H1 (cell line): Measurements from ENCODE around the gene TRPC1. TPM values are rescaled to one million over a fixed set of nuclear protein-coding genes. Genes with fewer than 3 reads are reported as not detected.

Experiments
- CTCF ChIA-PET: fragments of 300-600 bp; sonication (Branson Sonifier 250); formaldehyde crosslinking; loops from one replicate; lab custom pipeline; 2021; ENCODE audit not compliant: partially characterized antibody; lab: Charles Lee
- POLR2A ChIA-PET: fragments of 300-600 bp; sonication (Branson Sonifier 250); formaldehyde crosslinking; loops from one replicate; lab custom pipeline; 2021; ENCODE audit warnings: inconsistent platforms; ENCODE audit not compliant: partially characterized antibody; lab: Charles Lee
- DNase-seq, 2 experiments: peaks; one replicate each; pipeline versions ENCODE4 v3.0.0 to v3.0.0-alpha.2; 2010 to 2022; ENCODE audit warnings: low spot score in 2 of 2, low read depth in 1 of 2, mixed read lengths in 1 of 2
- FAIRE-seq: peaks from 2 replicates; lab custom pipeline; 2011; peaks lifted over from hg19 to GRCh38; lab: Jason Lieb, UNC
- H2AFZ ChIP-seq: 2 replicates; pipeline ENCODE4 v1.8.1; 2012; ENCODE audit warnings: low read length, inconsistent platforms
- H2AK5ac ChIP-seq: 2 replicates; pipeline ENCODE4 v1.6.1; 2013; ENCODE audit warnings: low read depth, low read length
- H2BK120ac ChIP-seq: replicated peaks from 2 replicates; pipeline ENCODE3; 2013; ENCODE audit warnings: low read depth, low read length, inconsistent platforms
- H2BK12ac ChIP-seq: 2 replicates; pipeline ENCODE4 v1.6.1; 2013; ENCODE audit warnings: low read depth, low read length
- H2BK15ac ChIP-seq: 2 replicates; pipeline ENCODE4 v1.6.1; 2013; ENCODE audit warnings: low read length
- H2BK20ac ChIP-seq: 2 replicates; pipeline ENCODE4 v1.6.1; 2013; ENCODE audit warnings: low read length
- H2BK5ac ChIP-seq: 2 replicates; pipeline ENCODE4 v1.6.1; 2013; ENCODE audit warnings: low read depth, low read length
- H3K14ac ChIP-seq: 2 replicates; pipeline ENCODE4 v1.6.1; 2013; ENCODE audit warnings: inconsistent platforms; ENCODE audit not compliant: insufficient read length
- H3K18ac ChIP-seq: 2 replicates; pipeline ENCODE4 v1.6.1; 2013; ENCODE audit warnings: low read length; ENCODE audit errors: extremely low read depth
- H3K23ac ChIP-seq: 2 replicates; pipeline ENCODE4 v1.6.1; 2013; ENCODE audit warnings: inconsistent platforms; ENCODE audit not compliant: insufficient read length
- H3K23me2 ChIP-seq: 2 replicates; pipeline ENCODE4 v1.6.1; 2013; ENCODE audit warnings: low read depth, low read length
- H3K27ac ChIP-seq: 2 replicates; pipeline ENCODE4 v1.6.1; 2011; ENCODE audit warnings: low read depth, low read length, inconsistent platforms
- H3K27me3 ChIP-seq, 4 experiments: replicated peaks in 1 of 4; 1 replicate in 1 of 4; 2 replicates in 3 of 4; pipeline versions ENCODE4 v1.6.1 to v1.8.1; 2011 to 2013; ENCODE audit warnings: low read length in 3 of 4, mild to moderate bottlenecking in 3 of 4, inconsistent platforms in 2 of 4, mixed read lengths in 2 of 4, moderate library complexity in 1 of 4; ENCODE audit not compliant: control insufficient read depth in 3 of 4, insufficient read depth in 3 of 4; ENCODE audit errors: extremely low read depth in 1 of 4
- H3K36me3 ChIP-seq, 4 experiments: 2 replicates each; pipeline versions ENCODE4 v1.6.1 to v1.8.1; 2011 to 2013; ENCODE audit warnings: mild to moderate bottlenecking in 4 of 4, low read length in 3 of 4, moderate library complexity in 2 of 4, control low read depth in 1 of 4, inconsistent platforms in 1 of 4; ENCODE audit not compliant: insufficient read depth in 4 of 4, control insufficient read depth in 2 of 4
- H3K4ac ChIP-seq: replicated peaks from 2 replicates; pipeline ENCODE3; 2013; ENCODE audit warnings: low read length, low read depth, mixed read lengths, inconsistent platforms; ENCODE audit not compliant: insufficient read length
- H3K4me1 ChIP-seq, 4 experiments: replicated peaks in 1 of 4; 1 replicate in 1 of 4; 2 replicates in 3 of 4; pipeline versions ENCODE4 v1.6.1 to v1.8.1; 2011 to 2013; ENCODE audit warnings: low read length in 3 of 4, inconsistent platforms in 2 of 4, mixed read lengths in 1 of 4; ENCODE audit not compliant: insufficient read depth in 4 of 4, control insufficient read depth in 3 of 4
- H3K4me2 ChIP-seq, 2 experiments: 2 replicates each; pipeline versions ENCODE4 v1.6.1 to v1.8.1; 2011 to 2013; ENCODE audit warnings: low read depth in 2 of 2, low read length in 2 of 2, control low read depth in 1 of 2, inconsistent platforms in 1 of 2, mild to moderate bottlenecking in 1 of 2; ENCODE audit not compliant: insufficient read depth in 1 of 2
- H3K4me3 ChIP-seq, 4 experiments: fragments of 200-600, 300-600 bp in 1 of 4; sonication (generic), shearing (Covaris generic), sonication (Bioruptor Twin) in 1 of 4; 2 replicates each; pipeline versions ENCODE4 v1.5.1 to v1.8.1; 2011 to 2016; ENCODE audit warnings: low read length in 4 of 4, low read depth in 3 of 4, control low read depth in 2 of 4, inconsistent platforms in 2 of 4, mild to moderate bottlenecking in 2 of 4, mixed read lengths in 1 of 4, moderate library complexity in 1 of 4; ENCODE audit not compliant: insufficient read depth in 2 of 4; ENCODE audit errors: extremely low read depth in 1 of 4
- H3K56ac ChIP-seq: replicated peaks from 2 replicates; pipeline ENCODE3; 2013; ENCODE audit warnings: low read depth, mild to moderate bottlenecking, mixed read lengths, low read length, inconsistent platforms; ENCODE audit not compliant: insufficient read length
- H3K79me1 ChIP-seq: 2 replicates; pipeline ENCODE4 v1.6.1; 2013; ENCODE audit warnings: low read depth, low read length, control low read depth
- H3K79me2 ChIP-seq, 2 experiments: 2 replicates each; pipeline versions ENCODE4 v1.6.1 to v1.8.1; 2012 to 2013; ENCODE audit warnings: low read length in 2 of 2, mild to moderate bottlenecking in 2 of 2, inconsistent platforms in 1 of 2; ENCODE audit not compliant: insufficient read depth in 2 of 2, control insufficient read depth in 1 of 2
- H3K9ac ChIP-seq, 4 experiments: replicated peaks in 1 of 4; 1 replicate in 1 of 4; 2 replicates in 3 of 4; pipeline versions ENCODE4 v1.6.1 to v1.8.1; 2011 to 2013; ENCODE audit warnings: low read depth in 3 of 4, low read length in 3 of 4, control low read depth in 2 of 4, mild to moderate bottlenecking in 2 of 4, moderate library complexity in 2 of 4, inconsistent platforms in 1 of 4; ENCODE audit errors: extremely low read depth in 1 of 4
- H3K9me3 ChIP-seq, 2 experiments: 2 replicates each; pipeline versions ENCODE4 v1.6.1 to v1.8.1; 2012 to 2013; ENCODE audit warnings: mild to moderate bottlenecking in 2 of 2, moderate library complexity in 2 of 2, control low read depth in 1 of 2, inconsistent platforms in 1 of 2, low read depth in 1 of 2, low read length in 1 of 2, mixed read lengths in 1 of 2; ENCODE audit not compliant: insufficient read depth in 2 of 2
- H4K20me1 ChIP-seq, 2 experiments: replicated peaks in 1 of 2; 2 replicates each; pipeline versions ENCODE3 to v1.8.1; 2011 to 2013; ENCODE audit warnings: inconsistent platforms in 2 of 2, low read length in 2 of 2, mild to moderate bottlenecking in 1 of 2; ENCODE audit not compliant: insufficient read depth in 2 of 2, control insufficient read depth in 1 of 2
- H4K5ac ChIP-seq: 2 replicates; pipeline ENCODE4 v1.6.1; 2013; ENCODE audit warnings: low read length, low read depth, mixed read lengths, inconsistent platforms; ENCODE audit not compliant: insufficient read length
- H4K8ac ChIP-seq: 2 replicates; pipeline ENCODE4 v1.8.0; 2013; ENCODE audit warnings: mild to moderate bottlenecking, moderate library complexity, low read length, inconsistent platforms; ENCODE audit not compliant: insufficient read depth; ENCODE audit errors: extremely low read depth
- H4K91ac ChIP-seq: replicated peaks from 2 replicates; pipeline ENCODE3; 2013; ENCODE audit warnings: low read length, mixed read lengths, inconsistent platforms; ENCODE audit not compliant: insufficient read length
- NANOG ChIP-seq: IDR thresholded peaks from 2 replicates; pipeline ENCODE4 v1.6.1; 2011; ENCODE audit warnings: low read length, low read depth, mild to moderate bottlenecking, inconsistent platforms; ENCODE audit not compliant: insufficient read depth, poor library complexity, severe bottlenecking
- SRF ChIP-seq: IDR thresholded peaks from 2 replicates; pipeline ENCODE4 v1.6.1; 2011; ENCODE audit warnings: mild to moderate bottlenecking, low read depth, low read length, moderate library complexity
- SUZ12 ChIP-seq: fragments of 200-600 bp; sonication (generic); IDR thresholded peaks from 2 replicates; pipeline ENCODE4 v1.6.1; 2012; ENCODE audit warnings: mild to moderate bottlenecking, inconsistent platforms, low read length, moderate library complexity, mixed read lengths
- WGBS, 2 experiments: shearing (Covaris generic) in 1 of 2; methylation state at CpG; one replicate each; pipeline versions ENCODE4 v1.1.6 to v1.1.7; 2013 to 2015; ENCODE audit warnings: low lambda C conversion rate in 2 of 2, mixed read lengths in 2 of 2, inconsistent platforms in 1 of 2, low coverage in 1 of 2, missing lambda C conversion rate in 1 of 2; ENCODE audit not compliant: insufficient replicate concordance in 2 of 2, insufficient coverage in 1 of 2, insufficient read length in 1 of 2; ENCODE audit errors: extremely low coverage in 1 of 2, missing lambda C conversion rate in 1 of 2; 5-methylcytosine and 5-hydroxymethylcytosine counted together
- polyA plus RNA-seq, 7 experiments: library from polyadenylated mRNA; depleted of rRNA in 3 of 7; stranded (reverse) in 5 of 7; unstranded in 2 of 7; fragments of >200 nt in 5 of 7; fragments of 200-250 nt in 2 of 7; gene quantifications; 1 replicate in 5 of 7; 2 replicates in 1 of 7; 4 replicates in 1 of 7; pipeline versions ENCODE4 v1.2.1 to v1.2.3, GENCODE V29; 2011 to 2013; ENCODE audit warnings: missing spikeins in 2 of 7, mixed read lengths in 2 of 7
- total RNA-seq: library from RNA; stranded (reverse); fragmentation: NEBNext Ultra II Directional; extraction: Animal tissue kit (Norgen Biotek cat#: 25700); gene quantifications from 2 replicates; pipeline ENCODE4 v1.2.1, GENCODE V29; 2021

Gene TRPC1
- total and polyA plus RNA-seq, 2 of the 8 experiments (the other 6 are each of a cell fraction or from before 2014, with no cell fraction given) = 22.6 to 23.1 TPM

GRCh38 chr3:142801746-142802145, 77.9 kb downstream of the TRPC1 start:
- Histone ChIP-seq H3K27ac (no peak overlapping the region), H3K4me3 (no peak overlapping the region), H4K20me1 (no peaks in the 10 kb centered on the region), H3K56ac (no peak overlapping the region), H3K79me1 (no peaks in the 10 kb centered on the region), H4K8ac (no peak overlapping the region), H3K23ac (no peak overlapping the region), H3K9me3 (no peaks in the 10 kb centered on the region), H3K36me3 (peaks cover 0 to 5% (median 2%) of the 10 kb centered on the region in 4 experiments; a peak in 2 of 8 replicates), H3K23me2 (no peaks in the 10 kb centered on the region; the same call in 1 of the 2 replicates), H3K9ac (no peak overlapping the region), H2BK12ac (no peak overlapping the region), H3K18ac (no peak overlapping the region), H3K4me1 (no peaks in the 10 kb centered on the region; a peak in 1 of 7 replicates), H3K4me2 (no peak overlapping the region), H4K91ac (no peak overlapping the region), H2BK120ac (no peak overlapping the region), H4K5ac (no peak overlapping the region), H2BK5ac (no peak overlapping the region), H3K4ac (no peak overlapping the region), H2AK5ac (no peak overlapping the region), H2BK15ac (no peak overlapping the region), H3K79me2 (no peaks in the 10 kb centered on the region), H2BK20ac (no peak overlapping the region), H3K27me3 (no peaks in the 10 kb centered on the region), H2AFZ (no peak overlapping the region), H3K14ac (no peak overlapping the region)
- ChIA-PET CTCF (interaction anchor here (2.4 kb wide), 1 partner anchor 26 kb away, joined by 13 read pairs; no protein-coding TSS in a partner anchor), POLR2A (no interaction called here)
- DNase-seq = no peak
- 70% methylated on average over 2 of the region's 2 CpGs; no CpG with 5 or more reads in 1 of the 2 experiments for WGBS, 2 experiments
- no peak for FAIRE-seq
- no peak for TF ChIP-seq NANOG
- no peak for TF ChIP-seq SUZ12
- TF ChIP-seq SRF = no peak
